ENCODE measurements around the gene ZNF234.

GRCh38 chr19:44164673-44165512 is 23.5 kb downstream of the ZNF234 start, which contains the start of gene ZNF226:
- TF ChIP-seq, protein P1, sequence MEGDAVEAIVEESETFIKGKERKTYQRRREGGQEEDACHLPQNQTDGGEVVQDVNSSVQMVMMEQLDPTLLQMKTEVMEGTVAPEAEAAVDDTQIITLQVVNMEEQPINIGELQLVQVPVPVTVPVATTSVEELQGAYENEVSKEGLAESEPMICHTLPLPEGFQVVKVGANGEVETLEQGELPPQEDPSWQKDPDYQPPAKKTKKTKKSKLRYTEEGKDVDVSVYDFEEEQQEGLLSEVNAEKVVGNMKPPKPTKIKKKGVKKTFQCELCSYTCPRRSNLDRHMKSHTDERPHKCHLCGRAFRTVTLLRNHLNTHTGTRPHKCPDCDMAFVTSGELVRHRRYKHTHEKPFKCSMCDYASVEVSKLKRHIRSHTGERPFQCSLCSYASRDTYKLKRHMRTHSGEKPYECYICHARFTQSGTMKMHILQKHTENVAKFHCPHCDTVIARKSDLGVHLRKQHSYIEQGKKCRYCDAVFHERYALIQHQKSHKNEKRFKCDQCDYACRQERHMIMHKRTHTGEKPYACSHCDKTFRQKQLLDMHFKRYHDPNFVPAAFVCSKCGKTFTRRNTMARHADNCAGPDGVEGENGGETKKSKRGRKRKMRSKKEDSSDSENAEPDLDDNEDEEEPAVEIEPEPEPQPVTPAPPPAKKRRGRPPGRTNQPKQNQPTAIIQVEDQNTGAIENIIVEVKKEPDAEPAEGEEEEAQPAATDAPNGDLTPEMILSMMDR (IDR thresholded peaks at IDR 0.05) = no peak
- no peak for TF ChIP-seq EZH2 (IDR thresholded peaks at IDR 0.05; ENCODE audit: borderline replicate concordance, insufficient read depth, low read depth, low read length, poor library complexity, severe bottlenecking)
